ENCODE measurements around the gene WWOX. TPM values are rescaled to one million over a fixed set of nuclear protein-coding genes. Genes with fewer than 3 reads are reported as not detected.

The WWOX gene
- total RNA-seq, 1 experiment from 2014 or later: 38.9 TPM

DNA sequence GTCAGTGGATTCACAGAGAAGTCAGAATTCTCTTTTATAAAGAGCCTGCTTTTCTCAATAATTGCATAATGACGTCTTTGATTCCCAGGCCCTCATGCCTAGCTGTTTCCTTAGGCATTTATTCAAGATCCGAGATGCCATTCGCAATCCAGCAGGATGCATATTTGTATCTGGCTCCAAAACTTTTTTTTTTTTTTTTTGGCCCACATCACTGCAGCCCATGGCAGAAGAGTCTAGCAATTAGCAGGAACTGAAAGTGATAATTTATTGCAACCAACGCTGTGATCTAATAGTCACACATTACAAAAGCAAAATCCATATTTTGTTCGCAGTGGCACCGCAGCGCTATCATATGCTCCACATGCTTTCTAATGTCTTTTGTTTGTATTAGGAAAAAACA is 997.7 kb downstream of the WWOX start:
- no peak for DNase-seq (ENCODE audit: low spot score)
- in situ Hi-C loops (cut with HindIII; ENCODE audit: low sequenced_read_pairs): no loop called here

DNA sequence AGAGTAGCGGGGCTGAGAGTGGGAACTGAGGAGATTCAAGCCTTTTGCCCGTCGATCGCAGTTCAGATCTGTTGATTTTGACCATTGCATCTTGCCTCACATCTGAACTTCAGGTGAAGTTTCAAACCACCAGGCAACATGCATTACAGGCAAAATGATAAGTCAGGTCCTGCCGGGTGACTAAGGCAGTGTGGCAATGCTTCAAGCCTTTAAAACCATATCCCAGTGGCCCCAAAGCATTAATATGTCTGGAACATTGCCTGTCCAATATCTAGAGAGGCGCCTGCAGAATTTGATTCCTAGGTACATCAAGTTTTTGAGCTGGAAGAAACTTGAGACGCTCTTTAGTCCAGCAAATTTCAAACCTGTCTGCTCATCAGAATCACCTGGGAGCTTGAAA is 998.3 kb downstream of the WWOX start:
- in situ Hi-C loops (cut with HindIII; ENCODE audit: low sequenced_read_pairs): no loop called here

DNA sequence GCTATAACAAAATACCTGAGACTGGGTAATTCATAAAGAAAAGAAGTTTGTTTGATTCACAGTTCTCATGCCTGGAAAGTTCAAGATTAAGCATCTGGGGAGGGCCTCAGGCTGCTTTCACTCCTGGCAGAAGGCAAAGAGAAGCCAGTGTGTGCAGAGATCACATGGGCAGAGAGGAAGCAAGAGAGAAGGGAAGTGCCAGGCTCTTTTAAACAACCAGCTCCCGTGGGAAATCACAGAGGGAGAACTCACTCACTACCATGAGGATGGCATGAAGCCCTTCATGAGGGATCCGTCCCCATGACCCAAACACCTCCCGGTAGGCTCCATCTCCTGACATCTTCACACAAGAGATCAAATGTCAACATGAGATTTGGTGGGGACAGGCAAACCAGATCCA is 999.5 kb downstream of the WWOX start:
- DNase-seq (ENCODE audit: low spot score): no peak
- in situ Hi-C loops (cut with HindIII; ENCODE audit: low sequenced_read_pairs): no loop called here

More for the DNA sequence above, 998.3 kb downstream of the WWOX start:
- DNase-seq (ENCODE audit: low spot score): no peak

DNA sequence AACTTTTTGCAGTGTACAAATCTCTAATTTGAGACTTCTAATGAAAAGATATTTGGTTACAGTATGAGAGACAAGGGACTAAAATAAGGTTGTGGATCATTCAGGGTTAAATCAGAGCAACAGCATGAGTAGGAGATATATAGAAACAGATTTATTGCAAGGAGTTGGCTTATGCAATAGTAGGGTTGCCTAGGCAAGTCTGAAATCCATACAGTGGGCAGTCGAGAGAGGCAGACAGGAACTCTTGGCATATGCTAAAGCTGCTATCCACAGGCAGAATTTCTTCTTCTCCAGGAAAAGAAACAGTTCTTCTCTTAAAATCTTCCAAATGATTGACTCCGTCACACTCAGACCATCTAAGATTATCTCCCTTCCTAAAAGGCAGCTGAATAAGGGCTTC is 1000.3 kb downstream of the WWOX start:
- no peak for DNase-seq (ENCODE audit: low spot score)
- in situ Hi-C loops (cut with HindIII; ENCODE audit: low sequenced_read_pairs): no loop called here

DNA sequence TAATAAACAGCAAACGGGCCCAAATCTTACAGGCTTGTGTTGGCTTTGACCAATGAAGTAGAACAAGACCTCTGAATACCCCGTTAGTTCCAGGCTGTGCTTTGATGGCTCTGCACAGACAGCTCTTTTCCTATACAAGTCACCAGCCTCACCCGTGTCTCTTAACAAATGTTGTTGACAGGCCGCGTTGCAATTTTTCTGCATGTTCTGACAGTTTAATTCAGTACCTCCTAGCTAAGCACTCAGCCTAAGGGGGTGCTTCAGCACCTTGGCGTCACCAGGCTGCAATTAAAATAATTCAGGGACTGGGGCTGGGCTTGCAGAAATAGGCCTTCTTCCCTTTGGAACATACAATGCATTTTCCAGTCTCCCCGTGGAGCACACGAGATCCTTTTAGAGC is 1001.0 kb downstream of the WWOX start:
- no peak for DNase-seq (ENCODE audit: low spot score)
- in situ Hi-C loops (cut with HindIII; ENCODE audit: low sequenced_read_pairs): no loop called here

DNA sequence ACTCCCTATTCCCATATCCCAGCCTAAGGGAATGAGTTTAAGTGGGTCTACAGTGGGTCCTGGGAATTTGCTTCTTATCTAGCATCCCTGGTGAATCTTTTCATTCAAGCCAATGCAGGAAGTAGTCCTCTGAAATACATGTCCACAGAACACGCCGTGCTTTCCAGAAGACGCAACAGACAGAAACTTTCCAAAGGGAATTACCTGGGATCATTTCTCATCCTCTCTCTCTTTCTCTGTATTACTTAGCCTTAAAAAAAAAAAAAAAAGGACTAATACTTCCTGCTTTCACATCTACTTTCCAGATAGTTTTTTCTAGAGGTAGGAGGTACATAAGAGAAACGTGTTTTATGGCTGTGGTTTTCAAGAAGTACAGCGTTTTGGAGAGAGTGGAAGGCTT is 1002.0 kb downstream of the WWOX start:
- DNase-seq (ENCODE audit: low spot score): no peak
- in situ Hi-C loops (cut with HindIII; ENCODE audit: low sequenced_read_pairs): no loop called here

DNA sequence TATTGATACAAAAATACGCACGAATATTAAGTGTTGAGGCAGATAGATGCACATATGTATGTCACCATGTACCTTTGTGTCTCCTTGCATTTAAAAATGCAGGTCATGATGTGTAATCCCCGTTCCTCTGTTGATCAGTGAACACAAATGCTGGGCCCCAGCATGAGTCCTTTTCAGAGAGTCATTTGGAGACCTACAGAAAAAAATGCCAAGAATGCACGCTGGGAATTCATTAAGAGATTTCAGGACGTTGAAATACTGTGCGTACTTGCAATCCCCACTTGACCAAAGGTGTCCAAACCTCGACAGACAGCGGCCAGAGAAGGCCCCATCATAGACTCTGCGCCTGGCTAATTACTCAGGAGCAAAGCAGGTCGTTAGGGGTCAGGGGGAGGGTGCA is 1005.1 kb downstream of the WWOX start:
- peak; percentile 72 for DNase-seq (ENCODE audit: low spot score)
- in situ Hi-C loops (cut with HindIII; ENCODE audit: low sequenced_read_pairs): no loop called here

DNA sequence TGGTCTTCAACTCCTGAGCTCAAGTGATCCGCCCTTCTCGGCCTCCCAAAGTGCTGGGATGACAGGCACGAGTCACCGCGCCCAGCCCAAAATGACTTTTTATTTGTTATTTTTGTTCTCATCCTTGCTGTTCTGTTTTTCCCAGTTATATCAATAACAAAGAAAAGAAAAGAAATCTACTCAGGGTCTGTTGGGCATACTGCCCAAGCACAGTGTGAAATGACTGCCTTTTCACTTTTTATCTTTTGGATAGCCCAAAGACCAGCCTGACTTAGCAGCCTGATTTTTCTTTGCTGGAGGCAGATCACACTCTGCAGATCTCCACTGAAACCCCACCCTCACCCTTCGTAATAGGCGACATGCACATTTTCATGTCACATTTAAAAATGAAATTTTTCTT is 1007.8 kb downstream of the WWOX start:
- in situ Hi-C loops (cut with HindIII; ENCODE audit: low sequenced_read_pairs): no loop called here

DNA sequence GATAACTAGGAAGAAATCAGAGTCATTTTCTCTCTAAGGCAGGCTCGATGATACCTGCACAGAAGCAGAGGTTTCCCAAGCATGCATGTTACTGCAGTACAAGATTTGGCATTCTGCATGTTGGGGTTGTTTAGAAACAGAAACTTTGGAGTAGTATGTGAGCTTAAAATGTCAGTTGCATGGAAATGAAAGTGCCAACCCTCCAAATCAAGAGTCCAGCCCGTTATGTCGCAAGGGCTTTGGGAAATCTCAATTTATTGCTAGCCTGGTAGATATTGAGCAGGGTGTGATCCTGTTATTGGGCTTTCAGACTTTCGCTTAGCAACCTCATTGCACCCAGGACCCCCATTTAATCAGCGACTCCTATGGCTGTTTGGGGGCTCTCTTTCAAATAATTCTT is 1010.3 kb downstream of the WWOX start:
- DNase-seq (ENCODE audit: low spot score): no peak

More for the DNA sequence above, 1007.8 kb downstream of the WWOX start:
- no peak for DNase-seq (ENCODE audit: low spot score)

DNA sequence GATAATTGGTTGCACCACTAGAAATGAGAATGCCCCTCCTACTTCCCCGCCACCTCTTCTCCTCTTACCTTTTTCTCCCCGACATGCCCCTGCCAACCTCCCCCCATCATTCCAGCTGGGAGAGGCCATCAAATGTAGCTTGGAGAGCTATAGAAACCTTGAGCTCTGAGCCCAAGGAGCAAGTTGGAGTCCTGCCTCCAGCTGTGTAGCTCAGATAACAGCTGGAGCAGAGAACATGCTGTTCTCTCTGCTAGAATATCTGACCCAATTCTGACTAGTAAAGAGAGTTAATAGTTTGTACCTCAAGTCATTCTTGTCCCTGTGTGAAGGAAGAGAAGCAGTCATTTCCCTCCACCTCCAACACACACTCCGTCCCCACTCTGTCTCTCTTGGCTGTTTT is 1010.8 kb downstream of the WWOX start:
- DNase-seq (ENCODE audit: low spot score): no peak
- in situ Hi-C loops (cut with HindIII; ENCODE audit: low sequenced_read_pairs): no loop called here

More for the DNA sequence above, 1010.3 kb downstream of the WWOX start:
- in situ Hi-C loops (cut with HindIII; ENCODE audit: low sequenced_read_pairs): no loop called here

DNA sequence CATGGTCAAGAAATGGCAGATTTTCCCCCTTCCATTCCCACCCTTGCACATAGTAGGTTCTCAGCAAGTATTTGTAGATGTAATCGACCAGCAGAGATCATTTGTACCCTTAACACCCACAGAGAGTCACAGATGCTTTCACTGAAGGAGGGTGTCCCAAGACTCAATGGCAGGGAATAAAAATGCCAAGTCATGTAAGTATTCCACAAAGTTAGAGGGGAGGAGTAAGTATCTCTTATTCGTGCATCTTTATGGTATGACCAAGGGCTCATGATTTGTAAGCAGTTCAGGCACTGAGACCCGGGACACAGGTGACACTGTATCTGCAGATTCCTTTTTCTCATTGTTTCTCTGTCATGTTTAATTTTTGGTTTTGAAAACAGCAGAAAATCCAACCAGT is 1011.5 kb downstream of the WWOX start:
- in situ Hi-C loops (cut with HindIII; ENCODE audit: low sequenced_read_pairs): no loop called here
- no peak for DNase-seq (ENCODE audit: low spot score)

DNA sequence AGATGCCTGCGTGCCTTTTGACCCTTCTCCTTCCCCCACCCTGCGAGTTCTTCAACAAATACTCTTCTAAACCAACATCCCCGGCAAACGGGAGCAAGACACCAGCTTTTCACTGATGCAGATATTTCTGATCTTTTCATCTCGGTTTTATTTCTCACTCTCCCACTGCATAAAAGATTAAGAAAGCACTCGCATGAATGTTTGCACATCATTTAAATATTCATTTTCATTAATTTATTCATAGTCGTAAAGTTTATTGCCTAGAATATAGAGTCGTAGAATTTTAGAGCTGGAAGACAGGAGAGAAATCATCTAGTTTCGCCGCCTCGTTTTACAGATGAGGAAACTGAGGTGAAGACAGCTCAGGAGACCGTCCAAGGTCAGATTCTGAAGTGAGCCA is 1013.0 kb downstream of the WWOX start:
- in situ Hi-C loops (cut with HindIII; ENCODE audit: low sequenced_read_pairs): no loop called here
- DNase-seq (ENCODE audit: low spot score): no peak

DNA sequence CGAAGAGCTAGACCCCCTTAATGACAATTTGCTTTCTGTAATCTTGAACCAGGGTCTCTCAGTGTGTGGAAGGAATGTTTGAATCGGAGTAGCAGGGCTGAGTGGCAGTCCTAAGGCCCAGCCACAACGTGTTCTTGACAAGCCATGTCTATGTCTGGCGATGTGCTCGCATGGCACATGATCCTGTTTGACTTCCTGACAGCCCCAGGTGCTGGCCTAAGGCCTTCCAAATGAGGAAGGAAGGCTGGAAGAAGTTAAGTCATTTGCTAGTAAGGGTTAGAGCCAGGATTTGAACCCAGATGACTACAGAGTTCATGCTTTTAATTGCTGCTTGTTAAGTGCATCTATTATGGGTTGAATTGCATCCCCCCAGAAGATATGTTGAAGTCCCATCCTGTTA is 1014.4 kb downstream of the WWOX start:
- in situ Hi-C loops (cut with HindIII; ENCODE audit: low sequenced_read_pairs): no loop called here
- DNase-seq (ENCODE audit: low spot score): no peak

DNA sequence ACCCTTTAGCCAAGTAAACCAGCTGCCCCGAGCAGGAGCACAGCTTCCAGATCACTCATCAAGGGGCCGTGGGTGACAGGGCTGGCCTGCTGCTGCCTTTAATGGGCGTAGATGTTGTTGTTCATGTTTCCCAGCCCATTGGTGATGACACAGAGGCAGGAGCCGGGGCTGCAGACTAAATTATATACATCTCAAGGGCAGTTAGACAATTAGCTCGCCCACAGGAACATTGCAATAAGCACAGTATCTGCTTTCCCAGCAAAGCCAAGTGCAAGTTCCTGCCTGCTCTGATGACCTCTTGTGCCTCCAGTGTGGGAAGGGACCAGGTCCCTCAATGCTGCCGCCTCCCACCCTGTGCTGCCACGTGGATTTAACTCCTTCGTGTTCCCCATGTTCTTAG is 1015.3 kb downstream of the WWOX start:
- no peak for DNase-seq (ENCODE audit: low spot score)
- in situ Hi-C loops (cut with HindIII; ENCODE audit: low sequenced_read_pairs): no loop called here

DNA sequence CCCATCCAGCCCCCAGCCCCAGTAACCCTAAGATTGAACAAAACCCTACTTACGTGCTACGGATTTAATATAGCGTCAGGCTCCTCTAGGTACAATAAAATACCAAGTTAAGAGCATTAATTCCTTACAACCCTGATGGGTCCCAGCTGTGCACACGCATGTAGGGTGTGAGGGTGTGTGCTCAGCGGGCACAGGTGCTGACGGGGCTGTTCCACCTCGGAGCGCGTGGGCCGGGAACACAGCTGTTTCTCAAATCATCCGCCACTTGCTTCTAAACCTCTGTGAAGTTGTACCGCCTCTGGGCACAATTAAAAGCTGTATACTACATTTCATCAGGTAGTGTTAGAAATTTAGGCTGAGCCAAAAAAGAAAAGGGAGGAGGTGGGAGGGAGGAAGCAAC is 1022.5 kb downstream of the WWOX start:
- DNase-seq (ENCODE audit: low spot score): no peak
- in situ Hi-C loops (cut with HindIII; ENCODE audit: low sequenced_read_pairs): no loop called here

DNA sequence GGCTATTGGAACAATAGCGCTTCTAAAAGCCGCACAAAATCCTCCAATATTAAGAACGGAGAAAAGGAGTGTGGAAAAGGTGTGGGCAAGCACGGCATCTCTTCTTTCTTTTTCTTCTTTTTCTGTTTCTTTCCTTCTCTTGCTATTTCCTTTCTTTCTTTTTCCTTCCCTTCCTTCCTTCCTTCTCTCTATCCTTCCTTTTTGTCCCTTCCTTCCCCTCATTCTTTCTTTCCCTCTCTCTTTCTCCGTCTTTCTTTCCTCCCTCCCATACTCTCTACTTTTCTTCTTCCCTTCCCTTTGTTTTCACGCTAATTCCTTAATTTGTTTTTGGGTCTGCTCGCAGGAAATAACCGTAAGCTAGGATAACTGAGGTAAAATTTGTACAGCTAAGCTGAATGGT is 1022.9 kb downstream of the WWOX start:
- in situ Hi-C loops (cut with HindIII; ENCODE audit: low sequenced_read_pairs): no loop called here
- no peak for DNase-seq (ENCODE audit: low spot score)

DNA sequence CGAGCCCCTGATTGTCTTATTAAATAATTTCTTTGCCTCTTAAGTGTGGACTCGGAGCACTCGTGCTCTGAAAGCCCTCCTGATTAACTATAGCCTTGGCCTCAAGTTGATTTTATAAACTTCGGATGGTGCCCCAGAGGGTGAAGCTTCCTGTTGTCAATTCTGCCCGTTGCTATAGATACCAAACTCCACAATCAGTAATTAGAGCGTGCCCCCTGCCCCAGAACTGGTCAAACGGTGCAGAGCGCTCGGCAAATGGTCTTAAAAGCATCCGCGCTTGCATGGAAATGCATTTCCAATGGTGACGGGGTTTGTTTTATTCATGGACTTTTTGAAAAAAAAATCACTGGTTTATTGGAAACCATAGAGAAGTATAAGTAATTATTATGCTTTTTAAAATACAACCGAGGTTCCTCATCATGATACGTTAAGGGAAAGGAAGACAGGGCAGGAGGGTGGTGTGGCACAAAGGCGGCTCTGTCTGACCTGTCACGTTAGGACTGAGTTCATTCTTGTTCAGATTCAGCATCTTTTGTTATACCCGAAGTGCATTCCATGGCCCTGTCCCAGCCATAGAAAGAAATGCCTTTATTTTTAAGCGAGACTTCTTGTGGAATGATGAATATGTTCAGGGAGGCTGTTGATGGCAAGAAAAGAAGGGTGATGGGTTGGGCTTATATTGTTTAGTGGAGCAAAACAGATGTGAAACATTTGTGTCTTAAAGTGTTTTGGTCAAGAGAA is 1024.7 kb downstream of the WWOX start:
- in situ Hi-C loops (cut with HindIII; ENCODE audit: low sequenced_read_pairs): no loop called here
- no peak for DNase-seq (ENCODE audit: low spot score)

DNA sequence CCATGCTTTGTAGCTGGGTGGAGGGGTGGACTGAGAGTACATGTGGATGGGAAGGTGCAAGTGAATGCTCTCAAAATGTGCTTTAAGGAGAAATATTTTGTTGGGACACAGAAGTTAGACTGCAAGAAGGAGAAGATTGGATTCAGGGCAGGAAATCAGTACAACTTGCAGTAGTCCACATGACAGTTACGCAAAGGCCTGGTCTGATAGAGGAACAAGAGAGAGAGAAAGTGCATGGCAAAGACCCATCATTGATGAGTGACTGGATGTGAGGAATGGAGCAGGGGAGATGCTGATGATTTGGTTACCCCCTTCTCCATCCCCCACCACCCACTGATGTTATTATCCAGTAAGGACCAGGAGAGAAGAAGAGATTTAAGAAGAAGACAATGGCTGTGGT is 1028.3 kb downstream of the WWOX start:
- in situ Hi-C loops (cut with HindIII; ENCODE audit: low sequenced_read_pairs): no loop called here
- DNase-seq (ENCODE audit: low spot score): no peak

DNA sequence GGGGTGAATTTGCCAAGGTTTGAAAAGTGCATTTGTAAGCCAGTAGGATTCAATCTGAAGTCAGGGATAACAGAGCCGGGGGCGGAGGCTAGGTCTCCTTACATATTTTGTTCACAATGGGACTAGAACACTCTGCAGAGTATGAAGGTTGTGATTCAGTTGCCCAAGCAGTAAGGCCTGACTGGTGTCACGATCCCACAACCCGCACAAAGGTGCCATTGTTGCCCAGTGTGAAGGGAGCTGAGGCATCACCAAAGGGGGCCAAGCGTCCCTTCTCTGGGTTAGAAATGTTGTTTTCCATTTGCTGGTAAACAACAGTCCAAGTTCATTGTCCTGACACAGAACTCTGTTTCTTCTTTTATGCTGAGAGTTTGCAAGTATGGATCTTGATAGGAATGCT is 1029.3 kb downstream of the WWOX start:
- in situ Hi-C loops (cut with HindIII; ENCODE audit: low sequenced_read_pairs): no loop called here
- DNase-seq (ENCODE audit: low spot score): no peak

DNA sequence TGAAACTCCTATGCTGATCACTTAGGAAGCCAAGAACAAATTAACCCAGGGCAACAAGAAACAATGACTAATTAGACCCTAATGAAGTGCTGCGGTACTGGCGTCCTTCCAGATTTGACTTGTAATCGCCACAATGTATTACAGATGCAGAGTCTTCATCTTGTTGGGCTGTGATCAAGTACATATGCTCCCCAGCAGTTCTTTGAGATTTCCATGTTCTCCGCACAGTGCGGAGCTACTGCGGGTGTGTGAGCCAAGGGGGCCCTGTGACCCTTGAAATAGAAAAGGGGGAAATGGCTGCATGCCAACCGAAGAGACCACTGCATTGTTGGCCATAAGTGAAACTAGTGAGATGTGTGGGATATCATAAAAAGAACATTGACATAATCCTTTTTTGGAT is 1031.2 kb downstream of the WWOX start:
- DNase-seq (ENCODE audit: low spot score): no peak
- in situ Hi-C loops (cut with HindIII; ENCODE audit: low sequenced_read_pairs): no loop called here

DNA sequence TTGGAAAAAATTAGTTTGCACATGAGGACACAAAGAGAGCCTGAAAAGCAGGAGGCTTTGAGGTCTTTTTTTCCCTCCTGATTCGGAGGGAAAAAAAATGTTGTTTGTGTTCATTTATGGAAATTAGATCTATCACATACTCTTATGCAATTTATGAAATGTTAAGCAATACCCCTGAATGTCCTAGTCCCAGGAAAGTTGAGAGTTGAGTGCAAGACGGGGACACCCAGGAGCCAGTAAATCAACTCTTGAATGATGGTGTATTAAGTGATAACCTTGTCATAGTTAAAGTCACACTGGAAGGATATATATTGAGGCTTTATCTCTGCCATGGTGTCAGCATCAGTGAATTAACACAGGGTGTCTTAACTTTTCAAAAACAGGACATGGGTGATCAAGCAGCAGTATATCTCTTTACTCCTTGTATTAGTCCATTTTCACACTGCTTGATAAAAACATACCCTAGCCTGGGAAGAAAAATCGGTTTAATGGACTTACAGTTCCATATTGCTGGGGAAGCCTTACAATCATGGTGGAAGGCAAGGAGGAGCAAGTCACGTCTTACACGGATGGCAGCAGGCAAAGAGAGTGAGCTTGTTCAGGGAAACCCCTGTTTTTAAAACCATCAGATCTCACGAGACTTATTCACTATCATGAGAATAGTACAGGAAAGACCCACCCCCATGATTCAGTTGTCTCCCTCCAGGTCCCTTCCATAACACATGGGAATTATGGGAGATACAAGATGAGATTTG is 1032.0 kb downstream of the WWOX start:
- in situ Hi-C loops (cut with HindIII; ENCODE audit: low sequenced_read_pairs): no loop called here
- DNase-seq (ENCODE audit: low spot score): no peak

Data from G401 (cell line).